ENCODE results near the gene ZNF474. TPM values are rescaled to one million over a fixed set of nuclear protein-coding genes. Genes with fewer than 3 reads are reported as not detected.

The ZNF474 gene
- total and polyA plus RNA-seq, 2 of the 8 experiments (the other 6 are each of a cell fraction or from before 2014, with no cell fraction given): not detected

- Histone ChIP-seq H3K79me2 (ENCODE audit: control insufficient read depth in 1 of 2, insufficient read depth in 2 of 2, low read length in 2 of 2) (no peaks in the 10 kb centered on the region), H3K9ac (replicated peaks in 1 of 4; ENCODE audit: extremely low read depth in 1 of 4, low read depth in 3 of 4, low read length in 3 of 4) (no peak overlapping the region), H4K20me1 (replicated peaks in 1 of 2; ENCODE audit: control insufficient read depth in 1 of 2, insufficient read depth in 2 of 2, low read length in 2 of 2) (no peaks in the 10 kb centered on the region), H2AK5ac (ENCODE audit: low read depth, low read length) (no peak overlapping the region), H3K9me3 (ENCODE audit: insufficient read depth in 2 of 2, low read depth in 1 of 2, low read length in 1 of 2) (no peaks in the 10 kb centered on the region), H2BK120ac (replicated peaks; ENCODE audit: low read depth, low read length) (no peak overlapping the region), H3K27me3 (replicated peaks in 1 of 4; ENCODE audit: control insufficient read depth in 3 of 4, extremely low read depth in 1 of 4, insufficient read depth in 3 of 4, low read length in 3 of 4) (no peaks in the 10 kb centered on the region), H4K91ac (replicated peaks; ENCODE audit: insufficient read length, low read length) (no peak overlapping the region), H3K36me3 (ENCODE audit: control insufficient read depth in 2 of 4, insufficient read depth in 4 of 4, low read length in 3 of 4) (no peaks in the 10 kb centered on the region), H3K14ac (ENCODE audit: insufficient read length) (no peak overlapping the region), H3K79me1 (ENCODE audit: low read depth, low read length) (no peaks in the 10 kb centered on the region), H3K4ac (replicated peaks; ENCODE audit: insufficient read length, low read depth, low read length) (no peak overlapping the region), H3K56ac (replicated peaks; ENCODE audit: insufficient read length, low read depth, low read length) (no peak overlapping the region), H3K23me2 (ENCODE audit: low read depth, low read length) (no peaks in the 10 kb centered on the region), H3K4me1 (replicated peaks in 1 of 4; ENCODE audit: control insufficient read depth in 3 of 4, insufficient read depth in 4 of 4, low read length in 3 of 4) (peaks cover 2 to 8% (median 5%) of the 10 kb centered on the region in 4 experiments; a peak in 2 of 7 replicates), H3K27ac (ENCODE audit: low read depth, low read length) (no peak overlapping the region), H3K23ac (ENCODE audit: insufficient read length) (no peak overlapping the region), H2BK20ac (ENCODE audit: low read length) (no peak overlapping the region), H3K4me2 (ENCODE audit: insufficient read depth in 1 of 2, low read depth in 2 of 2, low read length in 2 of 2) (no peak overlapping the region), H4K5ac (ENCODE audit: insufficient read length, low read depth, low read length) (no peak overlapping the region), H3K4me3 (ENCODE audit: extremely low read depth in 1 of 4, insufficient read depth in 2 of 4, low read depth in 3 of 4, low read length in 4 of 4) (no peak overlapping the region), H2BK5ac (ENCODE audit: low read depth, low read length) (no peak overlapping the region), H2BK12ac (ENCODE audit: low read depth, low read length) (no peak overlapping the region), H3K18ac (ENCODE audit: extremely low read depth, low read length) (no peak overlapping the region), H2AFZ (ENCODE audit: low read length) (no peak overlapping the region), H4K8ac (ENCODE audit: extremely low read depth, insufficient read depth, low read length) (no peak overlapping the region), H2BK15ac (ENCODE audit: low read length) (no peak overlapping the region)
- DNase-seq (ENCODE audit: low read depth in 1 of 2, low spot score in 2 of 2): no peak
- TF ChIP-seq POU5F1 (IDR thresholded peaks at IDR 0.05; ENCODE audit: low read depth, low read length) (no peak), CBX8 (IDR thresholded peaks at IDR 0.05; ENCODE audit: borderline replicate concordance, low read depth, low read length) (no peak), BRCA1 (IDR thresholded peaks at IDR 0.05; ENCODE audit: low read depth, low read length) (no peak), JUND (IDR thresholded peaks at IDR 0.05; ENCODE audit: low read length) (no peak), SIN3A (conservative IDR thresholded peaks at IDR 0.05 in 1 of 2, IDR thresholded peaks at IDR 0.05 in 1 of 2; ENCODE audit: low read depth in 1 of 2, low read length in 2 of 2) (no peak), POLR2AphosphoS5 (IDR thresholded peaks at IDR 0.05; ENCODE audit: low read depth, low read length) (no peak), USF2 (IDR thresholded peaks at IDR 0.05; ENCODE audit: low read length) (no peak)
- 100% methylated on average over 1 of the region's 1 CpG; no CpG with 5 or more reads in 1 of the 2 experiments for WGBS, 2 experiments (ENCODE audit: extremely low coverage in 1 of 2, insufficient coverage in 1 of 2, insufficient read length in 1 of 2, insufficient replicate concordance in 2 of 2, low coverage in 1 of 2, low lambda C conversion rate in 2 of 2, missing lambda C conversion rate in 1 of 2)
- FAIRE-seq: no peak
- CTCF ChIA-PET (ENCODE audit: partially characterized antibody): interaction anchor here (1.2 to 8.7 kb wide), 3 partner anchors 13 to 59 kb away, joined by 3 to 78 read pairs (median 7); partner anchors contain the start of gene LOX
- POLR2A ChIA-PET (ENCODE audit: partially characterized antibody): no interaction called here
These were observed 32.0 kb upstream of the ZNF474 start for GRCh38 chr5:122097391-122097790.

All from H1 (cell line).